HG02571 (cell line): ENCODE results near the gene PRKAR2A.
"Not testable (repeated sequence)": the region's sequence is repeated elsewhere in the genome, so short reads cannot be mapped to it uniquely, and the experiment has no call there.

Source experiments
- ATAC-seq: cut with Tn5 transposase; IDR thresholded peaks from one replicate; pipeline ENCODE4 v1.9.1; 2021; ENCODE audit warnings: mild to moderate bottlenecking, moderate library complexity; ENCODE audit not compliant: unreplicated experiment

PRKAR2A gene

GRCh38 chr3:48837163-48837562 is 10.5 kb downstream of the PRKAR2A start:
- ATAC-seq, result no peak

- ATAC-seq, result no peak
These were observed 11.9 kb downstream of the PRKAR2A start for GRCh38 chr3:48835650-48836366.

GRCh38 chr3:48832684-48833083 is 15.0 kb downstream of the PRKAR2A start:
- no peak for ATAC-seq

GRCh38 chr3:48830715-48831114 is 17.0 kb downstream of the PRKAR2A start:
- no peak for ATAC-seq

GRCh38 chr3:48829525-48829924 is 18.1 kb downstream of the PRKAR2A start:
- ATAC-seq, result not testable (repeated sequence)

- ATAC-seq, result not testable (repeated sequence)
These were observed 19.8 kb downstream of the PRKAR2A start for GRCh38 chr3:48827874-48828273.

- no peak for ATAC-seq
These were observed 21.2 kb downstream of the PRKAR2A start for GRCh38 chr3:48826451-48826850.

- no peak for ATAC-seq
These were observed 26.9 kb downstream of the PRKAR2A start for GRCh38 chr3:48820612-48821324.

- ATAC-seq, result no peak
These were observed 28.1 kb downstream of the PRKAR2A start for GRCh38 chr3:48819234-48820221.

- ATAC-seq, result no peak
These were observed 36.1 kb downstream of the PRKAR2A start for GRCh38 chr3:48811524-48811923.

GRCh38 chr3:48804930-48805329 is 42.7 kb downstream of the PRKAR2A start:
- no peak for ATAC-seq

GRCh38 chr3:48800831-48801230 is 46.8 kb downstream of the PRKAR2A start:
- not testable (repeated sequence) for ATAC-seq

- ATAC-seq, result no peak
These were observed 48.7 kb downstream of the PRKAR2A start for GRCh38 chr3:48798998-48799397.

GRCh38 chr3:48797626-48798025 is 50.0 kb downstream of the PRKAR2A start:
- ATAC-seq, result no peak

- ATAC-seq, result no peak
These were observed 51.5 kb downstream of the PRKAR2A start for GRCh38 chr3:48795997-48796732.

- not testable (repeated sequence) for ATAC-seq
These were observed 54.2 kb downstream of the PRKAR2A start for GRCh38 chr3:48793484-48793883.

GRCh38 chr3:48789665-48790064 is 58.0 kb downstream of the PRKAR2A start:
- no peak for ATAC-seq

GRCh38 chr3:48788544-48789162 is 59.0 kb downstream of the PRKAR2A start:
- ATAC-seq, result no peak

GRCh38 chr3:48784426-48785120 is 63.1 kb downstream of the PRKAR2A start:
- no peak for ATAC-seq
